Stimulated activated CD8-positive, alpha-beta memory T cell treated with anti-CD3 and anti-CD28 coated beads, Interleukin-15, amount 100 ng/mL, for 24 hours (primary cell): Measurements from ENCODE around the gene KCNN2.

Source experiments
- DNase-seq: peaks from one replicate; pipeline ENCODE4 v3.0.0-alpha.2; 2020; ENCODE audit warnings: low read depth

KCNN2 gene

DNA sequence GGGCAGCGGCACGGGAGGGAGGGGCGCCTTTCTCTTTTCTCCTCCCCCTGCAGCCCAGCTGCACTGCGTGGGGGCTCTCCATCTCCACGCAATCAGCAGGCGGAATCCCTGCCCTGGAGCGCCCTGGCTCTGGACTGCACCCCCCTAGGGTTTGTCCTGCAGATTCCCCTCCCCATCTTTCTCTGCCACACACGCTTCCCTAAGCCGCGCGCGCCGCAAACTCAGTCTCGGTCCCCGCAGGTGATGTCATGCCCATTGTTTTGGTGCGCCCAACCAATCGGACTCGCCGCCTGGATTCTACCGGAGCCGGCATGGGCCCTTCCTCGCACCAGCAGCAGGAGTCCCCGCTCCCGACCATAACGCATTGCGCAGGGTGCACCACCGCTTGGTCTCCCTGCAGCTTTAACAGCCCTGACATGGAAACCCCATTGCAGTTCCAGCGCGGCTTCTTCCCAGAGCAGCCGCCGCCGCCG lies at the start of gene KCNN2:
Gene KCNN2 (plus strand): TSS at position 347 of the 473 bp plus-strand sequence. CDS start 70 bp downstream, at position 417.
- DNase-seq: no peak

DNA sequence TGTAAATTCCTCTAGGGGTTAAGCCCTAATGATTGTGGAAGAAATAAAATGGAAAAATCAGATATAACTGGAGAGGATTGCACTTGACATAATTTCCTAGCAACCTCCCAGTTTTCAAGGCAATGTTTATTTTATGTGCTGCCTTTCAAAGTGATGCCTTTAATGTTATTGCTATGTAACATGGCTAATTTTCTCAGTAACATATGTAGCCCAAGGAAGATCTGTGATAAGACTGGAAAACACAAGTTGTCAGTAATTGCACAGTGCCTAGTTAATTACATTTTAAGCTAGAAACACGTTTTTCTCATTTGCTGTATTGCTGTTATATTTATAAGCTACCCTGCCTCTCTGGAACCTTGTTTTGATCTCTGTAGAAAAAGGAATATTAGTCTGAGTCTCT lies 49.2 kb upstream of the KCNN2 start:
- DNase-seq: no peak

GRCh38 chr5:114314061-114314460 lies 47.8 kb upstream of the KCNN2 start:
- no peak for DNase-seq

GRCh38 chr5:114316167-114316566 lies 45.7 kb upstream of the KCNN2 start:
- DNase-seq: no peak

DNA sequence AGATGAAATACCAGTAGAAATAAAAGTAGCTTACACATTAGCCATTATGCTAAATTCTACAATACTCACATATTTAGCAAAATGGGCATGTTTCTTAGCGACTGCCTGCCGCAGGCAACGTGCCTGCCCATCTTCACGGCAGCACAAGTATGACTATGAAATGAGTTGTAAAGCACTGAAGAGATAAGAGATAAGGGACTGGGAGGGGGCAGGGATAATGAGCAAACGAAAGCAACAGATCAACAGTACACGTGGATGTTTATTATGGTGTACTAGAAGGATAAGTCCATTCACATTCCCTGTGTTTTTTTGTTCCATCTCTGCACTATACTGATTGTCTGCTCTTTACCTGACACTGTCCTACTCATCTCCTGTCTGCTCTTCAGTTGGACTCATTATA lies 44.1 kb upstream of the KCNN2 start:
- DNase-seq: no peak

DNA sequence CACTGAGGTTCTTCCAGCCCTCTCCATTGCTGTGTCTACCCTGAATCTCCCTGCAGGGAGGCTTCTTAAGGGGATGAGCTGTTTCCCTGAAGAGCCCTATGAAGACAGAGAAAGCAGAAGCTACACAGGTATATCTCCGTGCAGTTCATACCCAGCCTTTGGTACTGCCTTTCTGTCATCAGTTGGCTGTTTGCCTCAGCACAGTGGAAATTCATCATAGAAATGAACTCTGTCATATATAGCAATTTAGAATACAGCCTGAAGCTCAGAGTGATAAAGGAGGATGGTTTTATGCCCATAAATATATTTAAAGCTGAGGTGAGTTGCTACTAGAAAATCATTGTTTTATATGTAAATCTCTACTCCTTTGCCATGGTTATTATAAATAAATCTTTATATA lies 42.6 kb upstream of the KCNN2 start:
- no peak for DNase-seq

DNA sequence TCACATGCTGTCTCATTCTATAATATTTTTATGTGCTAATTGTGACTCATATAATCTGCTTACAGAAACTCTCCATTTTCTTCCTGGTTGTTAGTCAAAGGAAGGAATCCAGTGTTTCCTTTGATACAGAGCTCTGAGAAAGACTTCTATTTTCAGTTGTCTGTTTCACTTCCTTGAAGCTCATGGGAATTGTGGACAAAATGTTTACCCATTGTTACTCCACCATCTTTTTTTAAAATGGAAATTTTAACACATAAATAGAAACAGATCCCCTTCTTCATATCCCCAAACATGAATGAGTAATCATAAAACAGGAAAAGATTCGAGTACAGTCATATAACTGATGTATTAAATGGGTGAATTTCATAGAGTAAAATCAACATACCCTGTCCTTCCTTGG lies 42.0 kb upstream of the KCNN2 start:
- DNase-seq: no peak

DNA sequence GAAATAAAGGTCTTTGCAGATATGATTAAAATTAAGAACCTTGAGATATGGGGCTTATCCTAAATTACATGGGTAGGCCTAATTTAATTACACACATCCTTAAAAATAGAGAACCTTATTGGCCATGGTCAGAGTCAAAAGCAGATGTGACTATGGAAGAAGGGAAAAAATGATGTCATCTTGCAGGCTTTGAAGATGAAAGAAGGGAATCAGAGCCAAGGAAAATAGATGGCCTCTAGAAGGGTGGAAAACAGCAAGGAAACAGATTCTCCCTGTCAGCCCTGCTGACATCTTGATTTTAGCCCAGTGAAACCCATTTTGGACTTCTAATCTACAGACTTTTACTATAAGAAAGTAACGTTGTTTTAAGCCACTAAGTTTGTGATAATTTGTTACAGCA lies 37.6 kb upstream of the KCNN2 start:
- DNase-seq: no peak

DNA sequence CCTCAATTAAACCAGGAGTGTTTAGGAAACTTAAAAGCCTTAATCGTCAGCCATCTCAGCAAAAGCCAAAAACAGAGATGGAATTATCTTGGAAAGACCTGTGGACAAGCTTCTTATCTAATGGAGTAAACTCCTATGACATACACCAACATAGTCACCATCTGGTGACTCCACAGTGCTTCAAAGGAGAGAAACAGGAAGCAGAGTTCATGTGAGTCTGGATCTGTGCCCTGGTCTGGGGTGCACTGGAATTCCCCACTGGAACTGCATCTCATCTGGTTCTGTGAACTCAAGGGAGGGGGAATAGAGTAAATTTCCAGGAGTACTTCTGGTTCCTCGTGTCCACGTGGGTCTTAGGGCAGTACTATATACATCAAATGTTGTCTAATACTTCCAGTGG lies 36.3 kb upstream of the KCNN2 start:
- DNase-seq: no peak

GRCh38 chr5:114327474-114327873 lies 34.4 kb upstream of the KCNN2 start:
- no peak for DNase-seq

- no peak for DNase-seq
Observed at GRCh38 chr5:114327987-114328386, 33.9 kb upstream of the KCNN2 start.

GRCh38 chr5:114330916-114331531 lies 30.8 kb upstream of the KCNN2 start:
- no peak for DNase-seq

GRCh38 chr5:114332493-114332892 lies 29.4 kb upstream of the KCNN2 start:
- no peak for DNase-seq

- no peak for DNase-seq
Observed at GRCh38 chr5:114332925-114333324, 28.9 kb upstream of the KCNN2 start.

DNA sequence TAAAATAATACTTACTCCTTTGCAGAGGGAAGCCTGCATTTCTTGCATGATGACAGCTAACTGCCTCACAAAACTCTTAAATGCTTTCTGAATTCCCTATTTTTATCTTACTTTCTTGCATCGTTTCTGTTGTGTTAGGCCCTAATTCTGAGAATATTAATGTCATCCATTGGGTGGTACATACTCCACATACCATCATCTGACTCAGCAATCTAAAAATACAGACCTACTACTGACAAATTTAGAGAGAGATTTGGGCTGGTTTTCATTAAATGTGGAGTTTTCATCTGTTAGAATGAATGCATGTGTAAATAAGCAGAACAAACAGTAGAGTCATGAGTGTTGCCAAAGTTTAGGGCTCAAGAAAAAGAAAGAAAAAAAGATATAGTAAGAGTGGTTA lies 26.5 kb upstream of the KCNN2 start:
- DNase-seq: no peak

DNA sequence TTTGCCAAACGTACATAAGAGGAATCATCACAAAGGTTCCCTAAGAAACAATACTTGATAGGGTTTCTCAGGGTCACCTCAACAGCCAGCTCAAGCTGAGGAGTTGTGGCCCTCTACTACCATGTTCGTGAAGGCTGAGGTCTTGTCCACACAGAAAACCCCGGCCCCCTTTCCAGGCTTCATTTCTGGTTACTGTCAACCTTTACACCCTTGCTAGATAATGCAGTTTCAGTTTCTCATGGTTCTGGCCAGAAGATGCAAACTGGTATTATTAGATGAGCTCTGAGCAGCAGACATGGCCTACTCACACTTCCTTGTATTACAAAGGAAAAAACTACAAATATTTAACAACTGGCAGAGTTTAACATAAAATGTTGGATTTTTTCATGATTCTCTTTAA lies 22.8 kb upstream of the KCNN2 start:
- DNase-seq: no peak

GRCh38 chr5:114346181-114346580 lies 15.7 kb upstream of the KCNN2 start:
- no peak for DNase-seq

GRCh38 chr5:114355086-114355830 lies 6.6 kb upstream of the KCNN2 start:
- DNase-seq: no peak

GRCh38 chr5:114358329-114358728 lies 3.5 kb upstream of the KCNN2 start:
- DNase-seq: no peak

DNA sequence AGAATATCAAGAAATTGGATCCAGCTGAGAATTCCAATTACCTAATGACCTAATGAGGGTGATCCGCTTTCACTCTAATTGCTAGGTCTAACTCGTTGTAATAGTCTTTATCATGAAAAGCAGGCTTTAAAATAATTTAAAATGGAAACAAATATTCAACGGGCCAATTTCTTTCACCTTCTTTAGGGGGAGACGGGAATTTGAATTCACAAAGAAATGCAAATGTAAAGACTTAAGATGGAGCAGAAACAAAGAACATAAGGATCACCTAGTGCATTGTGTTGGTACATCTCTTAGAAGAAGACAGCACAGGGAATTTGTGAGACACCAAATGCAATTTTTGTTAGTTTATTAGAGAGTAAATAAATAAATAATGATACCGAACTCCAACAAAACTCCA lies 1.5 kb upstream of the KCNN2 start:
- DNase-seq: no peak

DNA sequence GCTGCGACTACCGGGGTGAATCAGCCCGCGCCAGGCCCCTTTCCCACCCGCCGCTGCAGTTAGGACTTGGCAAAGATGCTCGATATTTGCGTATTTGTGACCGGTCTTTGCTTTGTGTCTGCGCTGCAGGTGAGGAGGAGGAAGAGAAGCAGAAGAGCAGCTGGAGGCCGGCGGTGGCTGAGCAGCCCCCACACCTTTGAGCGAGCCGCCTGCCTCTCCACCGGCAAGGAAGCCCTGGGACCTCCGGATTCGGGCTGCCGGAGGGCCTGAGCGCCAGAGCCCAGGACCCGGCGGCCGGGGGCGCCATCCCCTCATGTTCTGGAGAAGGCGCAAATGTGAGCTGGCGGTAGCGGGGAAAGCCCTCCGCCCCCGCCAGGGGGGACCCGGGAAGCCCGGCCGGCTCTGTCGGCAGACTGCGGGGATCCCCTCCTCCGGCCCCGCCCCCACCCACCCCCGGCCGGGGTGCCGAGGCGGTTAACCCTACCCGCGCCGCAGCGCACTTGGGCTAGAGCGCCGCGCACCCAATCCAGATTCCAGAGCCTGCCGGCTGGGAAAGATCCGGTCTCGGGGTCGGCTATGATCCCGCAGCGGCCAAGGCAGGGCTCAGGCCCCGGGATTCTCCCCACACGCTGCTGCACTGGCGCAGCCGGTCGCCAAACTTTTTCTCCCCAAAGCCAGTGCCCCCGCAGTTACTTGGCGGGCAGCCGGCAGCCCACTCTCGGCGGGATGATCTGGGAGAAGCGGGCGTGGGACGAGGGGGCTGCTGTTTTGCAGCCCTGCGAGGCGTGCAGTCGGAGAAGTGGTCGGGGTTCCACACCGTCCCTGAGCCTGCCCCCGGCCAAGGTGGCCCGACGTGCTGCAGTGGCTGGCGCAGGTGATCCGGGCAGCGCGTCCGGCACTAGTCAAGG lies 800 bp upstream of the KCNN2 start:
- DNase-seq: no peak

DNA sequence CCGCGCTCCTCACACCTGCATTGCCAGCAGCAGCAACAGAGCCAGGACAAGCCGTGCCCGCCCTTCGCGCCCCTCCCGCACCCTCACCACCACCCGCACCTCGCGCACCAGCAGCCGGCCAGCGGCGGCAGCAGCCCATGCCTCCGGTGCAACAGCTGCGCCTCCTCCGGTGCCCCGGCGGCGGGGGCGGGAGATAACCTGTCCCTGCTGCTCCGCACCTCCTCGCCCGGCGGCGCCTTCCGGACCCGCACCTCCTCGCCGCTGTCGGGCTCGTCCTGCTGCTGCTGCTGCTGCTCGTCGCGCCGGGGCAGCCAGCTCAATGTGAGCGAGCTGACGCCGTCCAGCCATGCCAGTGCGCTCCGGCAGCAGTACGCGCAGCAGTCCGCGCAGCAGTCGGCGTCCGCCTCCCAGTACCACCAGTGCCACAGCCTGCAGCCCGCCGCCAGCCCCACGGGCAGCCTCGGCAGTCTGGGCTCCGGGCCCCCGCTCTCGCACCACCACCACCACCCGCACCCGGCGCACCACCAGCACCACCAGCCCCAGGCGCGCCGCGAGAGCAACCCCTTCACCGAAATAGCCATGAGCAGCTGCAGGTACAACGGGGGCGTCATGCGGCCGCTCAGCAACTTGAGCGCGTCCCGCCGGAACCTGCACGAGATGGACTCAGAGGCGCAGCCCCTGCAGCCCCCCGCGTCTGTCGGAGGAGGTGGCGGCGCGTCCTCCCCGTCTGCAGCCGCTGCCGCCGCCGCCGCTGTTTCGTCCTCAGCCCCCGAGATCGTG lies 517 bp downstream of the KCNN2 start:
- no peak for DNase-seq
